ENCODE results near the gene CCND2.

The CCND2 gene

GRCh38 chr12:4293966-4294505 is 20.5 kb downstream of the CCND2 start:
- DNase-seq = no peak

- DNase-seq = no peak
These were observed 23.2 kb downstream of the CCND2 start for GRCh38 chr12:4296751-4297150.

- DNase-seq = no peak
These were observed 24.1 kb downstream of the CCND2 start for GRCh38 chr12:4297617-4298016.

GRCh38 chr12:4300883-4301282 is 27.3 kb downstream of the CCND2 start:
- no peak for DNase-seq

- no peak for DNase-seq
These were observed 28.5 kb downstream of the CCND2 start for GRCh38 chr12:4301932-4302501.

GRCh38 chr12:4302881-4303280 is 29.3 kb downstream of the CCND2 start:
- no peak for DNase-seq

- no peak for DNase-seq
These were observed 30.2 kb downstream of the CCND2 start for GRCh38 chr12:4303750-4304149.

GRCh38 chr12:4307593-4308333 is 34.2 kb downstream of the CCND2 start:
- DNase-seq = peak; percentile 87

GRCh38 chr12:4308334-4308950 is 34.9 kb downstream of the CCND2 start:
- no peak for DNase-seq

- DNase-seq = no peak
These were observed 38.2 kb downstream of the CCND2 start for GRCh38 chr12:4311776-4312175.

- DNase-seq = no peak
These were observed 38.7 kb downstream of the CCND2 start for GRCh38 chr12:4312251-4312650.

- DNase-seq = peak; percentile 31
These were observed 46.9 kb downstream of the CCND2 start for GRCh38 chr12:4320497-4320852.

- DNase-seq = peak; percentile 89
These were observed 47.5 kb downstream of the CCND2 start, which contains the start of gene TIGAR for GRCh38 chr12:4320853-4321701. TSS of gene TIGAR (plus strand) at chr12:4321213. CDS start at chr12:4321272, 59 bp downstream.

GRCh38 chr12:4322726-4323125 is 49.2 kb downstream of the CCND2 start:
- DNase-seq = no peak

All from DMS153 (cell line).